Measurements from ENCODE around the gene WDR45B.
A peak's percentile ranks its signal among the peaks of the same experiment; 100 is the strongest.

WDR45B gene

DNA sequence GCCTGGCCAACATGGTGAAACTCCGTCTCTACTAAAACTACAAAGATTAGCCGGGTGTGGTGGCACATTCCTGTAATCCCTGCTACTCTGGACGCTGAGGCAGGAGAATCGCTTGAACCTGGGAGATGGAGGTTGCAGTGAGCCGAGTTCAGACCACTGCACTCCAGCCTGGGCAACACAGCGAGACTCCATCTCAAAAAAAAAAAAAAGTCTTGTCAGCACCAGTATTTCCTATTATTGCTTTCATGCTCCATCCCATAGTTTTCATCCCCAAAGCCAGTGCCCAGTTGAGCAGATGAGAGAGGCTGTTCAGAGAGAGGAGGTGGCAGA lies 58.4 kb downstream of the WDR45B start:
- H3K4me3 ChIP-seq (ENCODE audit: low read depth, low read length, poor library complexity, severe bottlenecking), result no peak overlapping the region
- no peaks in the 10 kb centered on the region for H3K79me2 ChIP-seq (ENCODE audit: insufficient read depth, low read length)
- no peak overlapping the region for H2AFZ ChIP-seq (ENCODE audit: low read length)
- no peak overlapping the region for H3K9ac ChIP-seq (ENCODE audit: low read length)
- TF ChIP-seq EZH2 (IDR thresholded peaks at IDR 0.05; ENCODE audit: borderline replicate concordance, low read length), result no peak
- TF ChIP-seq, protein P1, sequence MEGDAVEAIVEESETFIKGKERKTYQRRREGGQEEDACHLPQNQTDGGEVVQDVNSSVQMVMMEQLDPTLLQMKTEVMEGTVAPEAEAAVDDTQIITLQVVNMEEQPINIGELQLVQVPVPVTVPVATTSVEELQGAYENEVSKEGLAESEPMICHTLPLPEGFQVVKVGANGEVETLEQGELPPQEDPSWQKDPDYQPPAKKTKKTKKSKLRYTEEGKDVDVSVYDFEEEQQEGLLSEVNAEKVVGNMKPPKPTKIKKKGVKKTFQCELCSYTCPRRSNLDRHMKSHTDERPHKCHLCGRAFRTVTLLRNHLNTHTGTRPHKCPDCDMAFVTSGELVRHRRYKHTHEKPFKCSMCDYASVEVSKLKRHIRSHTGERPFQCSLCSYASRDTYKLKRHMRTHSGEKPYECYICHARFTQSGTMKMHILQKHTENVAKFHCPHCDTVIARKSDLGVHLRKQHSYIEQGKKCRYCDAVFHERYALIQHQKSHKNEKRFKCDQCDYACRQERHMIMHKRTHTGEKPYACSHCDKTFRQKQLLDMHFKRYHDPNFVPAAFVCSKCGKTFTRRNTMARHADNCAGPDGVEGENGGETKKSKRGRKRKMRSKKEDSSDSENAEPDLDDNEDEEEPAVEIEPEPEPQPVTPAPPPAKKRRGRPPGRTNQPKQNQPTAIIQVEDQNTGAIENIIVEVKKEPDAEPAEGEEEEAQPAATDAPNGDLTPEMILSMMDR (IDR thresholded peaks at IDR 0.05; ENCODE audit: low read length), result no peak
- no peak overlapping the region for H3K4me2 ChIP-seq (ENCODE audit: low read length)
- H3K9me3 ChIP-seq (ENCODE audit: low read length), result no peaks in the 10 kb centered on the region
- peaks cover 39% of the 10 kb centered on the region for H3K4me1 ChIP-seq (ENCODE audit: insufficient read depth, low read length, severe bottlenecking)
- no peaks in the 10 kb centered on the region for H3K9me2 ChIP-seq (ENCODE audit: low read depth, low read length)
- peaks cover 11% of the 10 kb centered on the region for H3F3A ChIP-seq (ENCODE audit: insufficient read depth, low read length)
- no peaks in the 10 kb centered on the region for H4K20me1 ChIP-seq (ENCODE audit: insufficient read depth, low read length)
- H3K27ac ChIP-seq (ENCODE audit: low read depth, low read length, poor library complexity, severe bottlenecking), result peak overlapping the region; percentile 88
- peaks cover 64% of the 10 kb centered on the region for H3K36me3 ChIP-seq (ENCODE audit: insufficient read depth, low read length)
- no peaks in the 10 kb centered on the region for H3K27me3 ChIP-seq (ENCODE audit: insufficient read depth, low read length)

DNA sequence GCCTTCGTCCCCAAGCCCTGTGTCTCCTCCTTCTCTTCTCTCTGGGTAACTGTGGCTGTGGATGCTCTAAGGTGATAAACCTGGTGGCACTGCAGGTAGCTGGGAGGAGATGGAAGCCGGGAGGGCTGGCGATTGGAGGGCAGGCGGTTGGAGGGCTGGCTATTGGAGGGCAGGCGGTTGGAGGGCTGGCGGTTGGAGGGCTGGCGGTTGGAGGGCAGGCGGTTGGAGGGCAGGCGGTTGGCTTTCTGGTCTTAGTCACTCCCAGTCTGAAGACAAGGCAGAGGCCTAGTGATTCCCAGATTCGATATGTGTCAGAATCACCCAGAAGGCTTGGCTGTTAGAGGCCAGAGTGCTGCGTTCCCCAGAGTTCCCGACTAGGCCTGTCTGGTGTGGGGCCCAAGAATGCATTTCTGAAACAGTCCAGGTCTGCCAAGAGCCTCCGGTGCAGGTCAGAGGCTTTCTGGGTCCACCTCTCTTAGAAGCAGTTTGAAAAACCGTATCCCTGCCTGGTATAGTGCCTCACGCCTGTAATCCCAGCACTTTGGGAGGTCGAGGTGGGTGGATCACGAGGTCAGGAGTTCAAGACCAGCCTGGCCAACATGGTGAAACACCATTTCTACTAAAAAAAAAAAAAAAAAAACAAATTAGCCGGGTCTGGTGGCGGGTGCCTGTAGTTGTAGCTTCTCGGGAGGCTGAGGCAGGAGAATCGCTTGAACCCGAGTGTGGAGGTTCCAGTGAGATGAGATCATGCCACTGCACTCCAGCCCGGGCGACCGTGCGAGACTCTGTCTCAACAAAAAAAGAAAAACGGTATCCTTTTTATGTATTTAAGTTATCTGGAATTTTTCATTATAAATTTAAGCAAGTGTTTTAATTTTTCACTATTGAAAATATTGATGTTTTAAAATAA lies 59.7 kb downstream of the WDR45B start:
- H2AFZ ChIP-seq (ENCODE audit: low read length), result no peak overlapping the region
- no peaks in the 10 kb centered on the region for H4K20me1 ChIP-seq (ENCODE audit: insufficient read depth, low read length)
- no peaks in the 10 kb centered on the region for H3K79me2 ChIP-seq (ENCODE audit: insufficient read depth, low read length)
- H3K4me2 ChIP-seq (ENCODE audit: low read length), result no peak overlapping the region
- no peaks in the 10 kb centered on the region for H3K9me2 ChIP-seq (ENCODE audit: low read depth, low read length)
- H3K27ac ChIP-seq (ENCODE audit: low read depth, low read length, poor library complexity, severe bottlenecking), result no peak overlapping the region
- no peak overlapping the region for H3K9ac ChIP-seq (ENCODE audit: low read length)
- H3K4me3 ChIP-seq (ENCODE audit: low read depth, low read length, poor library complexity, severe bottlenecking), result no peak overlapping the region
- H3K27me3 ChIP-seq (ENCODE audit: insufficient read depth, low read length), result no peaks in the 10 kb centered on the region
- no peak for TF ChIP-seq EZH2 (IDR thresholded peaks at IDR 0.05; ENCODE audit: borderline replicate concordance, low read length)
- TF ChIP-seq, protein P1 (IDR thresholded peaks at IDR 0.05; ENCODE audit: low read length), result no peak
- no peaks in the 10 kb centered on the region for H3K9me3 ChIP-seq (ENCODE audit: low read length)
- peaks cover 11% of the 10 kb centered on the region for H3F3A ChIP-seq (ENCODE audit: insufficient read depth, low read length)
- H3K36me3 ChIP-seq (ENCODE audit: insufficient read depth, low read length), result peaks cover 67% of the 10 kb centered on the region
- peaks cover 29% of the 10 kb centered on the region for H3K4me1 ChIP-seq (ENCODE audit: insufficient read depth, low read length, severe bottlenecking)

DNA sequence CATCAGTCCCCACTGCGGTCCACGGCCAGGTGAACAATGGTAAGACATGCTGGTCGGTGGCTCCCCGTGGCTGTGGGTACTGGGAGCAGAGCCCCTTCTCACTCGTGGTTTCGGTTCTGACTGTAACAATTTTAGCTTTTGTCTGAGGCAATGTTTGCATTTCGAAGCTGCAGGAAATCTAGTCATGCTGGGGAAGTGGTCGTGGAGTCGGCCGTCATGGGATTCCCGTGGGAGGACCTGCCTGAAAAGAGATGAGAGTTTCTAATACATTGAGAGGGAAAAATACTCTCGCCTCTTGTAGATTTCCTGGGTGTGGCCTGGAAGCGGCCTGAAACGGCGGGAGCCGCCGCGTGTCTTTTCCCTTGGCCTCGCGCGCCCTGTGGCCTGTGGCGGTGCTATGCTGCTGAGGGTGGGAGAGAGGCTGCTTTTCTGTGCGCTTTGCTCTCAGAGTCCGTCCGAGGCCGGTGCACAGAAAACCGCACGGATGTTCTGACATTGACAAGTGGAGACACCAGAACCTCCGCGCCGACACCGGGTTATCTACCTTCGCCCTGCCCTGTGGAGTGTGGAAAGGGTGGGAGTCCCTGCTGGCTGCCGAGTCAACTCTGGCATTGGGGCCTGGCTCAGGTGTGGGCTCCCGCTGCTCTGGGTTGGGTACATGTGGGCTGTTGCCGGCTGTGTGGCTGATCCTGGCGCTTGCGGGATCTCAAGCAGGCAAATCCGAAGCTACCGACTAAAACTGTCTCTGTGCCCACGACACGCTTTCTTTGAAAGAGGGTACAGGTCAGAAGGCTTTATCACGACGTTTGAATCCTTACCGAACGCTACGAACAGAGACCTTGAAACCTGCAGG lies 60.8 kb downstream of the WDR45B start:
- peaks cover 9% of the 10 kb centered on the region for H3F3A ChIP-seq (ENCODE audit: insufficient read depth, low read length)
- no peaks in the 10 kb centered on the region for H3K9me3 ChIP-seq (ENCODE audit: low read length)
- H3K36me3 ChIP-seq (ENCODE audit: insufficient read depth, low read length), result peaks cover 75% of the 10 kb centered on the region

More for the DNA sequence above, 60.8 kb downstream of the WDR45B start:
- TF ChIP-seq, protein P1 (IDR thresholded peaks at IDR 0.05; ENCODE audit: low read length), result no peak
- TF ChIP-seq EZH2 (IDR thresholded peaks at IDR 0.05; ENCODE audit: borderline replicate concordance, low read length), result no peak
- Histone ChIP-seq H3K79me2 (ENCODE audit: insufficient read depth, low read length) (no peaks in the 10 kb centered on the region), H3K27me3 (ENCODE audit: insufficient read depth, low read length) (no peaks in the 10 kb centered on the region), H3K4me2 (ENCODE audit: low read length) (no peak overlapping the region), H3K27ac (ENCODE audit: low read depth, low read length, poor library complexity, severe bottlenecking) (no peak overlapping the region), H3K9ac (ENCODE audit: low read length) (no peak overlapping the region), H3K9me2 (ENCODE audit: low read depth, low read length) (no peaks in the 10 kb centered on the region), H3K4me1 (ENCODE audit: insufficient read depth, low read length, severe bottlenecking) (peaks cover 23% of the 10 kb centered on the region), H2AFZ (ENCODE audit: low read length) (no peak overlapping the region), H3K4me3 (ENCODE audit: low read depth, low read length, poor library complexity, severe bottlenecking) (no peak overlapping the region), H4K20me1 (ENCODE audit: insufficient read depth, low read length) (no peaks in the 10 kb centered on the region)

Measured in OCI-LY1 (cell line).